ENCODE measurements around the gene PLPP3.

GRCh38 chr1:56534130-56534651, 45.2 kb downstream of the PLPP3 start:
- TF ChIP-seq CTCF (IDR thresholded peaks at IDR 0.05) (no peak), POLR2A (IDR thresholded peaks at IDR 0.05) (no peak)

All from lower leg skin (tissue), 3 donors.